Transverse colon (tissue), 4 donors: Measurements from ENCODE around the gene USP48.

ENCODE experiments used
- CTCF ChIP-seq, 5 experiments: fragments of 200-600 bp in 3 of 5; fragments of 450-650 bp in 2 of 5; sonication (generic) in 3 of 5; IDR thresholded peaks; 1 replicate in 2 of 5; 2 replicates in 3 of 5; pipeline ENCODE4 v1.5.1; 2016 to 2017; ENCODE audit warnings: antibody characterized with exemption in 5 of 5, inconsistent platforms in 3 of 5, mild to moderate bottlenecking in 2 of 5, moderate library complexity in 1 of 5
- EP300 ChIP-seq: sonication (generic); formaldehyde crosslinking; IDR thresholded peaks from one replicate; pipeline ENCODE4 v1.6.1; 2017; ENCODE audit warnings: antibody characterized with exemption, low read depth
- POLR2A ChIP-seq: fragments of 450-650 bp; IDR thresholded peaks from one replicate; pipeline ENCODE4 v1.6.1; 2016; ENCODE audit warnings: antibody characterized with exemption, mild to moderate bottlenecking, moderate library complexity
- POLR2AphosphoS5 ChIP-seq, 3 donors: sonication (generic); formaldehyde crosslinking; IDR thresholded peaks; one replicate each; pipeline ENCODE4 v1.6.1; 2016; ENCODE audit warnings: antibody characterized with exemption in 3 of 3

- TF ChIP-seq CTCF (IDR thresholded peaks at IDR 0.05) = no peak
- no peak for TF ChIP-seq POLR2A
- TF ChIP-seq POLR2AphosphoS5 (IDR thresholded peaks at IDR 0.05) = no peak
- TF ChIP-seq EP300 = no peak
These were observed 28.4 kb downstream of the USP48 start for GRCh38 chr1:21754583-21754982.
